Epidermal melanocyte (primary cell): ENCODE results near the gene KIF1C.
"Not testable (repeated sequence)": the region's sequence is repeated elsewhere in the genome, so short reads cannot be mapped to it uniquely, and the experiment has no call there.

ENCODE experiments used
- DNase-seq: peaks from one replicate; pipeline ENCODE4 v3.0.0; 2011; ENCODE audit warnings: low spot score; ENCODE audit not compliant: insufficient read length

The KIF1C gene

DNA sequence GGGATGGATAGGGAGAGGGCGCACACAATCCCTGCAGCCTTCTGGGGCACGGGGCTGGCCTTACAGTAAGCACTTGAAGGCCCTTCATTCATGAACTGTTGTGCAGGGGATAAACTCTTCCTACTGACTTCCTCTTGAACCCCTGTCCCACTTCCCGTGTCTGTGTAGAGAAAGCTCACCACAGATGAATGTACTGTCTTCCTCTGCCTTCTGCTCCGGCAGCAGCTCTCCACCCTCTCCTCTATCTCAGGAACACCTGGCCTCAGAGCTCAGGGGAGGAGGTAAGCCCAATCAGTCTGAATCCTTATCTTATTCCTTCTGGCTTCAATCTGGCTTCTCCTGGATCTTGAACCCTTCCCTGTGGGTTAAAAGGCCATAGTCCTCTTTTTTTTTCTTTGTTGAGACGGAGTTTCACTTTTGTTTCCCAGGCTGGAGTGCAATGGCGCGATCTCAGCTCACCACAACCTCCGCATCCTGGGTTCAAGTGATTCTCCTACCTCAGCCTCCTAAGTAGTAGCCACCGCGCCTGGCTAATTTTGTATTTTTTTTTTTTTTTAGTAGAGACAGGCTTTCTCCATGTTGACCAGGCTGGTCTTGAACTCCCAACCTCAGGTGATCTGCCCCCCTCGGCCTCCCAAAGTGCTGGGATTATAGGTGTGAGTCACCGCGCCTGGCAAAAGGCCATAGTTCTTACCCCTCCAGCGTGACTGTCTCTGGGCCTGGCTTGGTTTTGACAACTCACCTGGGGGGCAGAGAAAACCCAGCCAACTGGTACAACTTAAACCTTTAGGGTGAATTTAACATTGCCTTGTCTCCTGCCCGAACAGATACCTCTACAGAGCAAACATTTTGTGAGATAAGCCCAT is 44.6 kb downstream of the KIF1C start:
- no peak for DNase-seq

DNA sequence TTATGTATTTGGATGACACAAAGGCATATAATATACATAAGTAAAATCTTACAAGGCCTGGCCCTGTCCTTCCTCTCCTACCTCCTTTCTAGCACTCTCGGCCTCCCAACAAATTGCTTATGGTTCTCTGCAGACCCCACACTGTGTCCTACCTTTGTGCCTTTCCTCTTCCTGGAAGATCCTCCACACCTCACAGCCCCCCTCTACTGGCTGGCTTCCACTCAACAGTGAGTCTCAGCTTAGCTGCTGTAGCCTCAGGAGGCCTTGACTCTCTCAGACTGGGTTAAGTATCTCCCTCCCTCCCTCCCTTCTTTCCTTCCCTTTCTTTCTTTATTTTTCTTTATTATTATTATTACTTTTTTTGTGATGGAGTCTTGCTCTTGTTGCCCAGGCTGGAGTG is 45.8 kb downstream of the KIF1C start:
- no peak for DNase-seq

DNA sequence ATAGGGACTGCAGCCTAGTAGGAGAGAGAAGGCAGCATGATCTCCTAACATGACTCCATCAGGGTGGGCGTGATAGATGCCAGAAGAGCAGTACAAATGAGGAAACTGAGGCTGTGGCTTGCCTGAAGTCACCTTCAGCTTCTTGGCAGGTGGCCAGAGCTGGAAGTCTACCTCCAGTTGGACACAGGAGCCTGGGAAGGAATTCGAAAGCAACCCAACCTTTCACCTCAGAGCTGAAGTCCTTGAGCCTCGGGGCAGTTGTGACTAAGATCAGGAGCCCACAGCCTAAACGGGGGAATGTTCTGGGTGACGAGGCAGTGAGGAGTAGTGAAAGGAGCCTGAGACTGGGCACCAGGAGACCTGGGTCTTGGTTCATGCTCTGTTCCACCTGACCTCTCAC is 46.9 kb downstream of the KIF1C start:
- DNase-seq, result no peak

DNA sequence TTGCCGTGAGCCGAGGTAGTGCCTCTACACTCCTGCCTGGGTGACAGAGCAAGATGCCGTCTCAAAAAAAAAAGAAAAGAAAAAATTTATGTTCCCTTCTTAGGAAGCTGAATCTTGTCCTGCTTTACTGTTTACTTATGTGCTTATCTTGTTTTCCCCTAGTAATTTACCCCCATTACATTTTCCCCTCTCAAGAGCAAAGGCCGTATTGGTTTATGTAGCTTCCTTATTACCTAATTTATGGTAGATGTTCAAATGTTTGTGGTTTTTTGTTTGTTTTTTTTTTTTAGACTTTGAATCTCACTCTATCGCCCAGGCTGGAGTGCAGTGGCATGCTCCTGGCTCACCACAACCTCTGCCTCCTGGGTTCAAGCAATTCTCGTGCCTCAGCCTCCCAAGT is 47.7 kb downstream of the KIF1C start:
- no peak for DNase-seq

DNA sequence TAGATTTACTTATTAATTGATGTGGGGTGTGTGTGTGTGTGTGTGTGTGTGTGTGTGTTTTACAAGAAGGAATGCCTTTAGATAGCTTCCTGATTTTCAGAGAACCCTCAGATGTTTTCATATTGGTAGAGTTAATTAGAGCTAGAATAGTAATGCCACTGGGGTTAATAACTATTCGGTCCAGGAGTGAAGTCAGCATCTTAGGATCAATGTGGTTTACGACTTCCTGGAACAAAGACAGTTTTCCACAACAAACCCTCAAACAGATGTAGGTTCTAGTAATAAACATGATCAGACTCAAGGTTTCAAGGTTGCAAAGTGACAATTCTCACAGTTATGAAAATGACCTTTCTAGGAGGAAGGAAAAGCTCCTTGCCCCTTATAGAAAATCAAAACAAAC is 49.7 kb downstream of the KIF1C start:
- DNase-seq, result no peak

DNA sequence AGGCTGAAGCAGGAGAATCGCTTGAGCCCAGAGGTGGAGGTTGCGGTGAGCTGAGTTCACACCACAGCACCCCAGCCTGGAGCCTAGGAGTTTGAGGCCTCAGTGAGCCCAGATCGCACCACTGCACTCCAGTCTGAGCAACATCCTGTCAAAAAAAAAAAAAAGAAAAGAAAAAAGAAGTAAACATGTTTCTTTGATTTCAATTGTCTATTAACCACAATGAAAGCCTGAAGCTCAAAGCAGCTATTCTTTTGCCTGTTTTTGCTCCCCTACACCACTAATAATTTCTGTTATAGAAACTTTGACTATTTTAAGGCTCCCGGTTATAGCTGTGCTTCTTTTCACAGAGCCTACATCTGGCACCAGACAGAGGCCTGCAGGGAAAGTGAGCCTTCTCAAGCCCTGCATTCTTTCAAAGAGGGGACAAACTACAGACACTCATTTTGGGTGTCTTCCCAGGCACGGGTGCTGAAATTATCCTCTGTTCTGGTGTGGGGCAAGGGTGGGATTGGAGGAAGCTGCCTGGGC is 51.6 kb downstream of the KIF1C start:
- DNase-seq, result no peak

DNA sequence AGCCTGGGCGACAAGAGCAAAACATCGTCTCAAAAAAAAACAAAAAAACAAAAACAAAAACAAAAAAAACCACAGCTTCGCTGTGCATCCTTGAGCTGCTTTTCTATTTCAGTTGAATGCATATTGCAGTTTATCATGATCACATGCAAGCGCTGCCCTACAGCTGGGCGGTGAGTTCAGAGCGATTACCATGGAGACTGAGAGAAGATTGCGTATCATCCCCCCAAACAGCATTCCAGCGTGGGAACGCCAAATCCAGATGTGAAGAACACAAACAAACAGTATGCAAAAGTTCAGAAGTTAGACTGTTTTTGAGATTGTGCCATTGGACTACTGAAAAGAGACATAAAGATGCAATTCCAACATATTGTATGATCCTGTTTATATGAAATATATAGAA is 52.5 kb downstream of the KIF1C start:
- DNase-seq, result peak; percentile 44

DNA sequence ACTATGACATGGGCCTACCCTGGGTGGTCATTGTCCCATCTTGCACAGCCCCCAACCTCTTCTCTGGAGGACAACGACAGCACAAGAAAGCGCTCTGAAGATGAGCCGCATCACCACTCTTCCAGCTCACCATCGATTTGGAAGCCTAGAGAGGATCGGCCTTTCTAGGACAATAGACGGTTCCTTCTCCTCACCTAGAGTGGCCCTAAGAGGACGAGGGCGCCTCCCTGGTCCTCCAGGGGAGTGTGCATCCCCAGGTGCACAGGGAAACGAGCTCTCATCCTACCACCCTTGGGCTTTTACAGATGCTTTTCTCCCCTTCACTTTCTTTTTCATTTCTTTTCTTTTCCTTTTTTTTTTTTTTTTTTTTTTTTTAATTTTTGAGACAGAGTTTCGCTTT is 57.8 kb downstream of the KIF1C start:
- DNase-seq, result no peak

DNA sequence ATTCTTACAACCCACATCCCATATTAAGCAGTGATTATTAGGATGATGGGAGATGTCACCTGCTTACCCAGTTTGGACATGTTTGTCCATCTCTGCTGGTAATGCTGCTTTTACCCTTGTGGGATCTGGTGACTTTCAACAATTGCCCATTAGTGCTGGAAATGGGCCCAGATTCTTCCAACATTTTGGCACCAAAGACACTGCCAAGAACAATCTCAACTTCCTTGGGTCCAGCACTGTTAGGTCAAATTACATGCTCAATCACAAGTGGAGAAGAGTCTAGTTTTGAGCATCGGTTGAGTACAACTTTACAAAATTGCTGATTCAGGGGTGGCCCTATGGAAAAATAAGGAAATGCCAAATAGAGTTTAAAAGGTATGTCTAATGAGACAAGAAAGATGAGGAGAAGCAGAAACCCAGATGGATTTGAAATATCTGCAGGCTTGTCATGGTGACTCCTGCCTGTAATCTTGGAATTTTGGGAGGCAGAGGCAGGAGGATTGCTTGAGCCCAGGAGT is 67.5 kb downstream of the KIF1C start:
- no peak for DNase-seq

DNA sequence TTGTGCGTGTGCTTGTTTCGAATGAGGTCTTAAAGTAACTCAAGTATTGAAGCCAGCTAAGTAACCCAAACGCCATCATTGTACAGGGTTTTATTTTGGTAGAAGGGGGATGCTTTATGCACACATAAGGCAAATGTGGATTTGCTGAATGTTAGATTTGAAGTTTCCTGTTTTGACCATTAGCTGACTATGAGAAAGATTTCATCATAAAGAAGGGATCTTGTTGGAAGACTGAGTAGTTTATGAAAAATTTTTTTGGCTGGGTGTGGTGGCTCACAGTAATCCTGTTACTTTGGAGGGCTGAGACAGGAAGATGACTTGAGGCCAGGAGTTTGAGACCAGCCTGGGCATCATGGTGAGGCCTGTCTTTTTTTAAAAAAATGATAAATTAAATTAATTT is 70.5 kb downstream of the KIF1C start:
- no peak for DNase-seq

DNA sequence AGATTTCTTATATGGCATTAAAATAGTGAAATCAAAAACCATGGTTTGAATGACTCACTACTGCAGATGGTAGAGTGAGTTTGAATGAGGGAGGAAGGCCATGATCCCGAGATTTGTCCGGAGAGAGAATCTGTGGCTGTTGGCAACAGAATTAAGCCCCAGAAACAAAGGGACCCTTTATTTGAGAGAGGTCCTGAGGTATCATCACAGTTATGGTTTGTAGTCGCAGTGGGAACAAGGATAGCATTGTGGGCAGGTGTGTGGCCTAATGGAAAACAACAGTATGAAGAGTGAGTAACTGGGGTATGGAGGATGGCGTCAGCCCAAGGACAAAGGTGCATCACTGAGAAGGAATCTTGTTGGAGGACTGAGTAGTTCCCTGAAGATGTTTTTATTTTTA is 72.0 kb downstream of the KIF1C start:
- peak; percentile 36 for DNase-seq

DNA sequence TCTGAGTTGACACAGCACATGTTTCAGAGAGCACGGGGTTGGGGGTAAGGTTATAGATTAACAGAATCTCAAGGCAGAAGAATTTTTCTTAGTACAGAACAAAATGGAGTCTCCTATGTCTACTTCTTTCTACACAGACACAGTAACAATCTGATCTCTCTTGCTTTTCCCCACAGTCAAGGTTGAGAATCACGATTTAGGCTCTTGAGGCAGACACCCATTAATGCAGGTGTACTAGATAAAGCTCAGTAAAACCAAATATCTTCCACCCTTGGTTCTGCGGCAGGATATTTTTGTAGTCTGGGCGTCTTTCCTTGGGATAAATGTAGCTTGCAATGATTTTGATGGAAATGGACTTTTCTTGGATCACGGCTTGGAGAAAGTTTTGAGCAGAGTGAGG is 77.7 kb downstream of the KIF1C start:
- DNase-seq, result not testable (repeated sequence)

DNA sequence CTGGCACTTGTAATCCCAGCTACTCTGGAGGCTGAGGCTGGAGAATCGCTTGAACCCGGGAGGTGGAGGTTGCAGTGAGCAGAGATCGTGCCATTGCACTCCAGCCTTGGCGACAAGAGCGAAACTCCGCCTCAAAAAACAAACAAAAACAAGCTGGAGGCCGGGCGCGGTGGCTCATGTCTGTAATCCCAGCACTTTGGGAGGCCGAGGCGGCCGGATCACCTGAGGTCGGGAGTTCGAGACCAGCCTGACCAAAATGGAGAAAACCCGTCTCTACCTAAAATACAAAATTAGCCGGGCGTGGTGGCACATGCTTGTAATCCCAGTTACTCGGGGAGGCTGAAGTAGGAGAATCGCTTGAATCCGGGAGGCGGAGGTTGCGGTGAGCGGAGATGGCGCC is 79.5 kb downstream of the KIF1C start:
- not testable (repeated sequence) for DNase-seq

DNA sequence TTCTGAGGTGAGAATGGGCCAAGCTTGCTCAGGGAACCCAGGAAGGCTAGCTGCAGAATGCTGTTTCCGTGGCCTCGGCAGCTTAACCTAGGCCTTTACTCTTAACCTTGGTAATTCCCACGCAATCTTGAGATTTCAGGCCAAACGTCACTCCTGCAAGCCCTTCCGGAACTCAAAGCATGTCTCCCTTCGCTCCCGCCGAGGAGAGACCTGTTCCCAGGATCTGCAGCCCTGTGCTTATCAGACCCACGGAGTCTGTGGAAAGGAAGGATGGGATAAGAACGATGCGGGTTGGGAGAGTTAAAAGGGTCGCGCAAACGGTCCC is 80.0 kb downstream of the KIF1C start:
- no peak for DNase-seq
